Spleen (tissue), 7 donors: ENCODE measurements around the gene TLR1.

Experiments
- POLR2AphosphoS5 ChIP-seq, 3 donors: sonication (generic); formaldehyde crosslinking; IDR thresholded peaks; one replicate each; pipeline ENCODE4 v1.5.1; 2017; ENCODE audit warnings: antibody characterized with exemption in 3 of 3
- TF ChIP-seq, protein P1 (sequence below), 11 experiments: fragments of 200-600 bp in 7 of 11; fragments of 450-650 bp in 4 of 11; sonication (generic) in 4 of 11; IDR thresholded peaks in 8 of 11; conservative IDR thresholded peaks in 3 of 11; 1 replicate in 7 of 11; 2 replicates in 4 of 11; pipeline versions ENCODE4 v1.4.0 to v1.8.0; 2016 to 2021; ENCODE audit warnings: antibody characterized with exemption in 11 of 11, inconsistent platforms in 4 of 11, mild to moderate bottlenecking in 1 of 11
- donor health status: DM: no; HTN: no; CAD: no; lungs with moderate emphysema.
- donor health status: DM: no; HTN: no; CAD: no.
- donor health status: DM: no; HTN: no; CAD: no.

DNA sequence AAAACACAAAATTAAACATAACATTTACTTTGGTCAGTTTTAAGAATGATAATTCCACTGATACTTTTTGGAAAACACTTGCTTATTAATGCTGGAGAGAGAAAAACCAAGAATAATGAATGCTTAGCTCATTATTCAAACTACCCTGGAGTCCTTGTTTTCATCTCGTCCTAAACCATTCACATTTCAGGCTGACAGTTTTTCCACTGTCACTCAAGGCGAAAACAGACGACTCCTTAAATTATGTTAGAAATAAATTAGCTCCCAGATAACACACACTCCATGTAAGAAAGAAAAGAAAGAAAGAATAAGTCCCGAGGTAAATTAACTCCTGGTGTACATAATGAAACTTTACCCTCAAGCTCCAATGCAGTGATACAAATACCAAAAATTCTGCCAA is 55.3 kb downstream of the TLR1 start:
- TF ChIP-seq, protein P1, sequence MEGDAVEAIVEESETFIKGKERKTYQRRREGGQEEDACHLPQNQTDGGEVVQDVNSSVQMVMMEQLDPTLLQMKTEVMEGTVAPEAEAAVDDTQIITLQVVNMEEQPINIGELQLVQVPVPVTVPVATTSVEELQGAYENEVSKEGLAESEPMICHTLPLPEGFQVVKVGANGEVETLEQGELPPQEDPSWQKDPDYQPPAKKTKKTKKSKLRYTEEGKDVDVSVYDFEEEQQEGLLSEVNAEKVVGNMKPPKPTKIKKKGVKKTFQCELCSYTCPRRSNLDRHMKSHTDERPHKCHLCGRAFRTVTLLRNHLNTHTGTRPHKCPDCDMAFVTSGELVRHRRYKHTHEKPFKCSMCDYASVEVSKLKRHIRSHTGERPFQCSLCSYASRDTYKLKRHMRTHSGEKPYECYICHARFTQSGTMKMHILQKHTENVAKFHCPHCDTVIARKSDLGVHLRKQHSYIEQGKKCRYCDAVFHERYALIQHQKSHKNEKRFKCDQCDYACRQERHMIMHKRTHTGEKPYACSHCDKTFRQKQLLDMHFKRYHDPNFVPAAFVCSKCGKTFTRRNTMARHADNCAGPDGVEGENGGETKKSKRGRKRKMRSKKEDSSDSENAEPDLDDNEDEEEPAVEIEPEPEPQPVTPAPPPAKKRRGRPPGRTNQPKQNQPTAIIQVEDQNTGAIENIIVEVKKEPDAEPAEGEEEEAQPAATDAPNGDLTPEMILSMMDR (IDR thresholded peaks at IDR 0.05 in 8 of 11, conservative IDR thresholded peaks at IDR 0.05 in 3 of 11): no peak
- TF ChIP-seq POLR2AphosphoS5 (IDR thresholded peaks at IDR 0.05): no peak
